Upper lobe of left lung (tissue), 4 donors: ENCODE results near the gene ANKRD36B.
"Not testable (repeated sequence)": the region's sequence is repeated elsewhere in the genome, so short reads cannot be mapped to it uniquely, and the experiment has no call there.

Source experiments
- CTCF ChIP-seq, 6 experiments: fragments of 450-650 bp in 4 of 6; fragments of 200-600 bp in 2 of 6; sonication (generic) in 2 of 6; IDR thresholded peaks; one replicate each; pipeline ENCODE4 v1.5.1; 2016 to 2019; ENCODE audit warnings: antibody characterized with exemption in 6 of 6
- EP300 ChIP-seq, 4 donors: sonication (generic); formaldehyde crosslinking; IDR thresholded peaks; one replicate each; pipeline ENCODE4 v1.5.1; 2017; ENCODE audit warnings: antibody characterized with exemption in 4 of 4, control low read depth in 2 of 4
- POLR2A ChIP-seq, 4 donors: fragments of 450-650 bp; IDR thresholded peaks; one replicate each; pipeline ENCODE4 v1.5.1; 2016 to 2017; ENCODE audit warnings: antibody characterized with exemption in 4 of 4, mild to moderate bottlenecking in 2 of 4

- TF ChIP-seq CTCF (IDR thresholded peaks at IDR 0.05), result peak; percentile 86 to 98 (median 98)
- TF ChIP-seq POLR2A (IDR thresholded peaks at IDR 0.05), result peak in 2 of 4 donors; percentile 16 to 31
- TF ChIP-seq EP300 (IDR thresholded peaks at IDR 0.05), result not testable (repeated sequence)
Observed at GRCh38 chr2:97590515-97591394, 1.1 kb upstream of the ANKRD36B start.
